ENCODE data around the gene TBC1D14.

DNA sequence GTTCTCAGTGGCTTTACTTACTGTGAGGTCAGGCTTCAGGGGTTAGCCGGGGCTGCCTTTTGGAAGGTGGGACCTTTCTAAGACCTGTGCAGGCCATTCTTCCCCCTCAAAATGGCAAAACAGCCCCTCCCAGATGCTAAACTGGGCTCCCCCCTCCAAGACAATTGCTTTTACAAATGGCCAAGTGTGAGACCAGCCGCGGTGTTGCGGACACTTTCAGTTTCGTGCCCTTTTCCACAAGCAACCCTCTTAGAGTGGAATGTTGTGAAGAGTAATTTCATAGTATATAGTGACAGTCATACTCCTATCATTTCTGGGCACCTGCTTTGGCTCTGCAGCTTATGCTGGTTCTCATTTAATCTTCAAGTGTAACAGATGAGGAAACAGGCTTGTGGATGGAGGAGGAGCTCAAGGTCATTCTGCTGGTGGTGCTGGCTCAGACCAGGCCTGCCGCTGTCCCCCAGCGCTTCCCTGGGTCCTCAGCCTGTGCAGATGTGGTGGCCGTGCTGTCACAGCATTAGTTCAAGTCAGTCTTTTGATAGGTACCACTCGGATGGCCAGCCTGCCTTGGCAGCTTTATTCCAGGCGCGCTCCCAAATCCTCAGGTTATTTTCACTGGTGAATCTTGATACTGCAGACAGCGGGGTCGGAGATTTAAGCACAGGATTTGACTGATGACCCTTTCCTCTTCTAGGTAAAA lies 78.5 kb downstream of the TBC1D14 start:
- no peak for TF ChIP-seq POLR2A (IDR thresholded peaks at IDR 0.05)
- TF ChIP-seq, protein P1, sequence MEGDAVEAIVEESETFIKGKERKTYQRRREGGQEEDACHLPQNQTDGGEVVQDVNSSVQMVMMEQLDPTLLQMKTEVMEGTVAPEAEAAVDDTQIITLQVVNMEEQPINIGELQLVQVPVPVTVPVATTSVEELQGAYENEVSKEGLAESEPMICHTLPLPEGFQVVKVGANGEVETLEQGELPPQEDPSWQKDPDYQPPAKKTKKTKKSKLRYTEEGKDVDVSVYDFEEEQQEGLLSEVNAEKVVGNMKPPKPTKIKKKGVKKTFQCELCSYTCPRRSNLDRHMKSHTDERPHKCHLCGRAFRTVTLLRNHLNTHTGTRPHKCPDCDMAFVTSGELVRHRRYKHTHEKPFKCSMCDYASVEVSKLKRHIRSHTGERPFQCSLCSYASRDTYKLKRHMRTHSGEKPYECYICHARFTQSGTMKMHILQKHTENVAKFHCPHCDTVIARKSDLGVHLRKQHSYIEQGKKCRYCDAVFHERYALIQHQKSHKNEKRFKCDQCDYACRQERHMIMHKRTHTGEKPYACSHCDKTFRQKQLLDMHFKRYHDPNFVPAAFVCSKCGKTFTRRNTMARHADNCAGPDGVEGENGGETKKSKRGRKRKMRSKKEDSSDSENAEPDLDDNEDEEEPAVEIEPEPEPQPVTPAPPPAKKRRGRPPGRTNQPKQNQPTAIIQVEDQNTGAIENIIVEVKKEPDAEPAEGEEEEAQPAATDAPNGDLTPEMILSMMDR (IDR thresholded peaks at IDR 0.05), result no peak

Measured in lower leg skin (tissue), 3 donors.